Activated effector memory CD4-positive, alpha-beta T cell treated with anti-CD3 and anti-CD28 coated beads, Interleukin-2, amount 50 U/mL, for 16 hours (primary cell): Measurements from ENCODE around the gene SWAP70.
"Not testable (repeated sequence)": the region's sequence is repeated elsewhere in the genome, so short reads cannot be mapped to it uniquely, and the experiment has no call there.

Source experiments
- DNase-seq: peaks from one replicate; pipeline ENCODE4 v3.0.0-alpha.2; 2020

Gene SWAP70

GRCh38 chr11:9693801-9694553 is 30.1 kb downstream of the SWAP70 start:
- no peak for DNase-seq

- not testable (repeated sequence) for DNase-seq
Measured at GRCh38 chr11:9695228-9695627, 31.4 kb downstream of the SWAP70 start.

GRCh38 chr11:9697766-9698165 is 33.9 kb downstream of the SWAP70 start:
- DNase-seq, result no peak

GRCh38 chr11:9700105-9700801 is 36.4 kb downstream of the SWAP70 start:
- no peak for DNase-seq

GRCh38 chr11:9701799-9702198 is 37.9 kb downstream of the SWAP70 start:
- no peak for DNase-seq

GRCh38 chr11:9703280-9703679 is 39.4 kb downstream of the SWAP70 start:
- DNase-seq, result no peak

- no peak for DNase-seq
Measured at GRCh38 chr11:9704037-9704436, 40.2 kb downstream of the SWAP70 start.

GRCh38 chr11:9704620-9705019 is 40.7 kb downstream of the SWAP70 start:
- DNase-seq, result no peak

- not testable (repeated sequence) for DNase-seq
Measured at GRCh38 chr11:9705361-9705760, 41.5 kb downstream of the SWAP70 start.

GRCh38 chr11:9708544-9708943 is 44.7 kb downstream of the SWAP70 start:
- no peak for DNase-seq

GRCh38 chr11:9710223-9710622 is 46.3 kb downstream of the SWAP70 start:
- no peak for DNase-seq

GRCh38 chr11:9710852-9711251 is 47.0 kb downstream of the SWAP70 start:
- no peak for DNase-seq

- DNase-seq, result no peak
Measured at GRCh38 chr11:9711454-9712307, 47.8 kb downstream of the SWAP70 start.

- DNase-seq, result no peak
Measured at GRCh38 chr11:9714272-9714940, 50.5 kb downstream of the SWAP70 start.

- DNase-seq, result no peak
Measured at GRCh38 chr11:9716275-9717039, 52.6 kb downstream of the SWAP70 start.

- no peak for DNase-seq
Measured at GRCh38 chr11:9717040-9717357, 53.1 kb downstream of the SWAP70 start.

GRCh38 chr11:9717719-9718118 is 53.8 kb downstream of the SWAP70 start:
- no peak for DNase-seq

GRCh38 chr11:9718147-9718546 is 54.3 kb downstream of the SWAP70 start:
- no peak for DNase-seq

GRCh38 chr11:9719566-9720289 is 55.9 kb downstream of the SWAP70 start:
- DNase-seq, result no peak

- no peak for DNase-seq
Measured at GRCh38 chr11:9720290-9720630, 56.4 kb downstream of the SWAP70 start.

GRCh38 chr11:9722023-9722422 is 58.1 kb downstream of the SWAP70 start:
- no peak for DNase-seq

GRCh38 chr11:9722893-9723292 is 59.0 kb downstream of the SWAP70 start:
- no peak for DNase-seq
